CD14-positive monocyte (primary cell): Measurements from ENCODE around the gene AQP12B. TPM values are rescaled to one million over a fixed set of nuclear protein-coding genes. Genes with fewer than 3 reads are reported as not detected.

Experiments used
- DNase-seq, 3 donors: peaks; one replicate each; pipeline ENCODE4 v3.0.0-alpha.2; 2011 to 2022
- H2AFZ ChIP-seq: 2 replicates; pipeline ENCODE4 v1.6.0; 2012; ENCODE audit warnings: mild to moderate bottlenecking, low read depth, low read length, inconsistent platforms; ENCODE audit not compliant: insufficient read depth, poor library complexity, severe bottlenecking
- H3K27ac ChIP-seq, 2 donors: 1 replicate in 1 of 2; 2 replicates in 1 of 2; pipeline ENCODE4 v1.5.1; 2012 to 2013; ENCODE audit warnings: low read length in 2 of 2, control low read depth in 1 of 2, inconsistent platforms in 1 of 2, low read depth in 1 of 2, mild to moderate bottlenecking in 1 of 2
- H3K27me3 ChIP-seq, 2 donors: one replicate each; pipeline versions ENCODE4 v1.6.0 to v1.6.1; 2011 to 2013; ENCODE audit warnings: low read length in 2 of 2; ENCODE audit not compliant: control insufficient read depth in 2 of 2, insufficient read depth in 2 of 2
- H3K36me3 ChIP-seq, 2 donors: replicated peaks in 1 of 2; 1 replicate in 1 of 2; 2 replicates in 1 of 2; pipeline versions ENCODE4 v1.5.1 to v1.6.1; 2012 to 2013; ENCODE audit warnings: low read length in 2 of 2, control low read depth in 1 of 2, inconsistent platforms in 1 of 2, mild to moderate bottlenecking in 1 of 2; ENCODE audit not compliant: insufficient read depth in 2 of 2, control insufficient read depth in 1 of 2
- H3K4me1 ChIP-seq, 2 donors: 1 replicate in 1 of 2; 2 replicates in 1 of 2; pipeline versions ENCODE4 v1.5.1 to v1.6.1; 2012 to 2013; ENCODE audit warnings: low read length in 2 of 2, control low read depth in 1 of 2, inconsistent platforms in 1 of 2, mild to moderate bottlenecking in 1 of 2, moderate library complexity in 1 of 2; ENCODE audit not compliant: insufficient read depth in 2 of 2, control insufficient read depth in 1 of 2
- H3K4me2 ChIP-seq: replicated peaks from 2 replicates; pipeline ENCODE3; 2012; ENCODE audit warnings: low read length, moderate library complexity, mild to moderate bottlenecking; ENCODE audit not compliant: poor library complexity, severe bottlenecking; ENCODE audit errors: extremely low read depth
- H3K4me3 ChIP-seq, 3 experiments: fragments of 200-600 bp in 1 of 3; sonication (generic) in 1 of 3; replicated peaks in 1 of 3; 1 replicate in 2 of 3; 2 replicates in 1 of 3; pipeline ENCODE4 v1.5.1; 2011 to 2013; ENCODE audit warnings: low read length in 3 of 3, mild to moderate bottlenecking in 3 of 3, control low read depth in 2 of 3, low read depth in 2 of 3, inconsistent platforms in 1 of 3, moderate library complexity in 1 of 3
- H3K79me2 ChIP-seq: 2 replicates; pipeline ENCODE4 v1.6.0; 2012; ENCODE audit warnings: mild to moderate bottlenecking, control low read depth, inconsistent platforms, low read length, moderate library complexity; ENCODE audit not compliant: insufficient read depth
- H3K9ac ChIP-seq: 2 replicates; pipeline ENCODE4 v1.6.0; 2017; ENCODE audit warnings: low read length, mild to moderate bottlenecking; ENCODE audit not compliant: insufficient read depth, poor library complexity, severe bottlenecking
- H3K9me3 ChIP-seq, 2 donors: replicated peaks in 1 of 2; 1 replicate in 1 of 2; 2 replicates in 1 of 2; pipeline versions ENCODE4 v1.5.1 to v1.6.1; 2012 to 2013; ENCODE audit warnings: low read length in 2 of 2, control low read depth in 1 of 2; ENCODE audit not compliant: control insufficient read depth in 1 of 2, insufficient read depth in 1 of 2
- H4K20me1 ChIP-seq: 2 replicates; pipeline ENCODE4 v1.6.0; 2012; ENCODE audit warnings: mild to moderate bottlenecking, low read length, control low read depth, moderate library complexity; ENCODE audit not compliant: insufficient read depth
- H3K27ac Mint-ChIP-seq, 7 donors: one replicate each; pipeline ENCODE4 v1.8.0; 2020; ENCODE audit warnings: mild to moderate bottlenecking in 7 of 7, mixed read lengths in 7 of 7, moderate library complexity in 6 of 7, inconsistent platforms in 2 of 7
- H3K27me3 Mint-ChIP-seq, 3 donors: one replicate each; pipeline ENCODE4 v1.8.0; 2021 to 2022; ENCODE audit warnings: low read depth in 3 of 3, mild to moderate bottlenecking in 3 of 3, mixed read lengths in 3 of 3, moderate library complexity in 3 of 3, inconsistent platforms in 1 of 3
- H3K36me3 Mint-ChIP-seq, 2 donors: one replicate each; pipeline ENCODE4 v1.8.0; 2020; ENCODE audit warnings: mixed read lengths in 2 of 2, inconsistent platforms in 1 of 2, mild to moderate bottlenecking in 1 of 2
- H3K4me1 Mint-ChIP-seq: one replicate; pipeline ENCODE4 v1.8.0; 2020; ENCODE audit warnings: mild to moderate bottlenecking, mixed read lengths
- H3K4me3 Mint-ChIP-seq, 2 donors: one replicate each; pipeline ENCODE4 v1.8.0; 2020; ENCODE audit warnings: mild to moderate bottlenecking in 2 of 2, mixed read lengths in 2 of 2, moderate library complexity in 1 of 2
- H3K9me3 Mint-ChIP-seq, 7 donors: one replicate each; pipeline ENCODE4 v1.8.0; 2020 to 2022; ENCODE audit warnings: mixed read lengths in 7 of 7, mild to moderate bottlenecking in 6 of 7, moderate library complexity in 6 of 7, inconsistent platforms in 2 of 7
- CTCF ChIP-seq: fragments of 200-600 bp; IDR thresholded peaks from one replicate; pipeline ENCODE4 v1.8.0; 2022; ENCODE audit warnings: antibody characterized with exemption, mild to moderate bottlenecking
- WGBS: methylation state at CpG from one replicate; pipeline ENCODE4 v1.1.5; 2013; ENCODE audit warnings: missing lambda C conversion rate; ENCODE audit not compliant: insufficient coverage; 5-methylcytosine and 5-hydroxymethylcytosine counted together
- intact Hi-C, 2 donors: fragments of 100-400 bp; cut with micrococcal nuclease; formaldehyde crosslinking; loops; one replicate each; pipeline versions ENCODE4 v1.15.0 to v1.15.1; 2023
- polyA plus RNA-seq, 3 donors: library from polyadenylated mRNA; depleted of rRNA in 1 of 3; unstranded in 2 of 3; stranded (reverse) in 1 of 3; fragments of 300-500 nt in 2 of 3; fragments of >200 nt in 1 of 3; fragmentation: Illumina TruSeq in 2 of 3; gene quantifications; 1 replicate in 2 of 3; 2 replicates in 1 of 3; pipeline ENCODE4 v1.2.3, GENCODE V29; 2012 to 2021

Gene AQP12B
- polyA plus RNA-seq, 3 donors: not detected

- Mint-ChIP-seq H3K27me3 (peaks cover 0 to 3% (median 1%) of the 10 kb centered on the region in 3 donors), H3K27ac (no peak overlapping the region), H3K4me3 (no peak overlapping the region), H3K4me1 (no peaks in the 10 kb centered on the region), H3K36me3 (no peaks in the 10 kb centered on the region), H3K9me3 (no peaks in the 10 kb centered on the region)
- H3K9ac ChIP-seq: no peak overlapping the region
- no peaks in the 10 kb centered on the region for H3K4me1 ChIP-seq
- H3K79me2 ChIP-seq: no peaks in the 10 kb centered on the region
- H3K9me3 ChIP-seq: no peaks in the 10 kb centered on the region
- no peaks in the 10 kb centered on the region for H3K27me3 ChIP-seq
- intact Hi-C loops: no loop called here
- H4K20me1 ChIP-seq: no peaks in the 10 kb centered on the region
- H3K4me3 ChIP-seq: no peak overlapping the region
- H2AFZ ChIP-seq: no peak overlapping the region
- DNase-seq: no peak
- WGBS: 89% methylated on average over 25 of the region's 25 CpGs
- no peak overlapping the region for H3K4me2 ChIP-seq
- no peak overlapping the region for H3K27ac ChIP-seq
- H3K36me3 ChIP-seq: no peaks in the 10 kb centered on the region
- no peak for TF ChIP-seq CTCF
Observed at GRCh38 chr2:240718896-240719490, 36.3 kb upstream of the AQP12B start.

DNA sequence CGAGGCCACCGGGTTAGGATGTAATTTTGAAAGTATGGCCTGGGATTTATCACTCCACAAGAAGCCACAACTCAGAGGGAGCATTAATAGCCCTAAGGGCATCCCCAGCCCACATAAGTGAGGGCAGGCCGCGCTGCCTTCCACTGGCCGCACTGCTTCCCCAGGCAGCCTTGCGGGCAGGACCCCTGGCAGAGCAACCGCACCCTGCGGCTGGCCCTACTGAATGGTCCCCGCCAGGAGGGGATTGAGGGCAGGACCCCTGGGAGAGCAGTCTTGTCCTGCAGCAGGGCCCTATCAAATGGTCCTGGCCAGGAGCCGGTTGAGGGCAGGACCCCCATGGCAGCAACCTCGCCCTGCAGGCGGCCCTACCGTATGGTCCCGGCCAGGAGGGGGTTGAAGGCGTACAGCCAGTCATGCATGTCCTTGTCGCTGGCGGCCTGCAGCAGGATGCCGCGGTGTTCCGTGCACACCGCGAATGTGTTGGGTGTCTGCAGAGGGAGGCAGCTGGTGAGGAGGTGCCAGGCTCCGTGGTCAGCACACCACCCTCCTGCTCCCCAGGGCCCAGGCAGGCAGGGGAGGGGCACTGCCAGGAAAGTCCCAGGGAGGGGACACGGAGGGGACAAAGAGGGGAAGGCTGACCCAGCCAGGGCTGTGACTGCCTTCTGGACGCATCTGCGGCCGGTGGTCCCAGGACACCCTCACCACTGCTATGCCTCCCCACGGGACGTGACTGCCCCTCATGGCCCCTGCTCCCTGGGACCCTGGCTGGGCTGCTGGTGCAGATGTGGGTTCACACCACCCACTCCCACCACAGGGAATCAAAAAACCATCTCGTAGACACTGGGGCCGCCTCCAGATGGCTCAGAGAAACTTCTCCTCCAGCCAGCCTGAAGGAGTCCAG is 35.2 kb upstream of the AQP12B start:
- Histone ChIP-seq H3K4me1 (no peaks in the 10 kb centered on the region), H3K79me2 (no peaks in the 10 kb centered on the region), H3K9me3 (no peaks in the 10 kb centered on the region), H4K20me1 (no peaks in the 10 kb centered on the region), H3K27me3 (no peaks in the 10 kb centered on the region), H3K4me3 (no peak overlapping the region), H2AFZ (no peak overlapping the region), H3K27ac (no peak overlapping the region), H3K9ac (no peak overlapping the region), H3K36me3 (no peaks in the 10 kb centered on the region), H3K4me2 (no peak overlapping the region)
- Mint-ChIP-seq H3K4me1 (no peaks in the 10 kb centered on the region), H3K4me3 (no peak overlapping the region), H3K9me3 (no peaks in the 10 kb centered on the region), H3K27ac (peak overlapping the region in 1 of 7 donors; percentile 50), H3K36me3 (no peaks in the 10 kb centered on the region), H3K27me3 (peaks cover 0 to 5% (median 1%) of the 10 kb centered on the region in 3 donors)
- intact Hi-C loops: no loop called here
- no peak for DNase-seq
- TF ChIP-seq CTCF: no peak
- 93% methylated on average over 19 of the region's 31 CpGs for WGBS
